Fibroblast of upper back skin (primary cell): ENCODE measurements around the gene RAB44.
A peak's percentile ranks its signal among the peaks of the same experiment; 100 is the strongest.

Experiments used
- DNase-seq: peaks from one replicate; pipeline ENCODE4 v3.0.0-alpha.2; 2013

The RAB44 gene

GRCh38 chr6:36753671-36754405 is 56.2 kb downstream of the RAB44 start:
- no peak for DNase-seq

- no peak for DNase-seq
Observed at GRCh38 chr6:36754582-36755434, 57.2 kb downstream of the RAB44 start.

GRCh38 chr6:36755435-36756348 is 58.1 kb downstream of the RAB44 start:
- no peak for DNase-seq

GRCh38 chr6:36756786-36757185 is 59.2 kb downstream of the RAB44 start:
- no peak for DNase-seq

- DNase-seq = no peak
Observed at GRCh38 chr6:36757206-36757605, 59.6 kb downstream of the RAB44 start.

- DNase-seq = no peak
Observed at GRCh38 chr6:36757943-36758508, 60.4 kb downstream of the RAB44 start.

- no peak for DNase-seq
Observed at GRCh38 chr6:36758516-36759147, 61.0 kb downstream of the RAB44 start.

GRCh38 chr6:36759148-36759759 is 61.6 kb downstream of the RAB44 start:
- peak; percentile 65 for DNase-seq

- no peak for DNase-seq
Observed at GRCh38 chr6:36760685-36761435, 63.2 kb downstream of the RAB44 start.

GRCh38 chr6:36762123-36762522 is 64.5 kb downstream of the RAB44 start:
- DNase-seq = no peak

GRCh38 chr6:36765190-36765589 is 67.6 kb downstream of the RAB44 start:
- DNase-seq = no peak

- DNase-seq = peak; percentile 81
Observed at GRCh38 chr6:36765594-36766398, 68.2 kb downstream of the RAB44 start.

GRCh38 chr6:36766399-36766945 is 68.8 kb downstream of the RAB44 start:
- DNase-seq = no peak

- peak; percentile 37 for DNase-seq
Observed at GRCh38 chr6:36769183-36769675, 71.6 kb downstream of the RAB44 start.

GRCh38 chr6:36769676-36770499 is 72.3 kb downstream of the RAB44 start:
- peak; percentile 44 for DNase-seq

GRCh38 chr6:36771145-36771544 is 73.5 kb downstream of the RAB44 start:
- no peak for DNase-seq

- no peak for DNase-seq
Observed at GRCh38 chr6:36772397-36772796, 74.8 kb downstream of the RAB44 start.

GRCh38 chr6:36774331-36774730 is 76.7 kb downstream of the RAB44 start:
- DNase-seq = no peak

GRCh38 chr6:36776167-36776566 is 78.5 kb downstream of the RAB44 start:
- DNase-seq = no peak
